Liver (tissue), 9 donors: ENCODE measurements around the gene VIPR2. TPM values are rescaled to one million over a fixed set of nuclear protein-coding genes. Genes with fewer than 3 reads are reported as not detected.

Experiments
- DNase-seq: peaks from one replicate; pipeline ENCODE4 v3.0.0-alpha.2; 2017; ENCODE audit warnings: low spot score
- H3K27ac ChIP-seq, 2 donors: one replicate each; pipeline ENCODE4 v1.7.0; 2013; ENCODE audit warnings: inconsistent platforms in 2 of 2, low read length in 2 of 2, control low read depth in 1 of 2, low read depth in 1 of 2, mild to moderate bottlenecking in 1 of 2
- H3K27me3 ChIP-seq, 4 donors: one replicate each; pipeline versions ENCODE4 v1.6.1 to v1.7.0; 2013; ENCODE audit warnings: low read length in 3 of 4, inconsistent platforms in 1 of 4, mild to moderate bottlenecking in 1 of 4, moderate library complexity in 1 of 4; ENCODE audit not compliant: control insufficient read depth in 4 of 4, insufficient read depth in 4 of 4
- H3K36me3 ChIP-seq, 4 donors: one replicate each; pipeline versions ENCODE4 v1.6.1 to v1.7.0; 2013; ENCODE audit warnings: low read length in 3 of 4, mild to moderate bottlenecking in 3 of 4, low read depth in 1 of 4, moderate library complexity in 1 of 4; ENCODE audit not compliant: control insufficient read depth in 4 of 4, insufficient read depth in 3 of 4
- H3K4me1 ChIP-seq, 4 donors: one replicate each; pipeline versions ENCODE4 v1.6.1 to v1.7.0; 2013; ENCODE audit warnings: low read length in 3 of 4, mild to moderate bottlenecking in 3 of 4, moderate library complexity in 1 of 4; ENCODE audit not compliant: control insufficient read depth in 4 of 4, insufficient read depth in 4 of 4
- H3K4me3 ChIP-seq, 3 donors: one replicate each; pipeline versions ENCODE4 v1.6.1 to v1.7.0; 2013; ENCODE audit warnings: low read length in 3 of 3, control low read depth in 1 of 3, low read depth in 1 of 3, mild to moderate bottlenecking in 1 of 3
- H3K9ac ChIP-seq, 2 donors: one replicate each; pipeline ENCODE4 v1.7.0; 2013; ENCODE audit warnings: low read length in 2 of 2, mild to moderate bottlenecking in 2 of 2, moderate library complexity in 2 of 2, control low read depth in 1 of 2, low read depth in 1 of 2
- H3K9me3 ChIP-seq, 4 donors: one replicate each; pipeline versions ENCODE4 v1.6.1 to v1.7.0; 2013; ENCODE audit warnings: low read length in 3 of 4; ENCODE audit not compliant: control insufficient read depth in 4 of 4
- ATF3 ChIP-seq: IDR thresholded peaks from 2 replicates; pipeline ENCODE4 v1.6.1; 2016; ENCODE audit warnings: antibody characterized with exemption
- EGR1 ChIP-seq, 2 donors: IDR thresholded peaks; 2 replicates each; pipeline ENCODE4 v1.6.1; 2016 to 2018; ENCODE audit warnings: antibody characterized with exemption in 2 of 2, low read depth in 2 of 2
- FOXA2 ChIP-seq: IDR thresholded peaks from 2 replicates; pipeline ENCODE4 v1.6.1; 2016; ENCODE audit warnings: antibody characterized with exemption
- GABPA ChIP-seq, 2 donors: IDR thresholded peaks in 1 of 2; conservative IDR thresholded peaks in 1 of 2; 2 replicates each; pipeline ENCODE4 v1.6.1; 2016; ENCODE audit warnings: antibody characterized with exemption in 2 of 2, mild to moderate bottlenecking in 1 of 2, moderate library complexity in 1 of 2
- HNF4A ChIP-seq, 2 donors: conservative IDR thresholded peaks; 2 replicates each; pipeline ENCODE4 v1.6.1; 2016; ENCODE audit warnings: antibody characterized with exemption in 2 of 2, mild to moderate bottlenecking in 2 of 2
- JUND ChIP-seq, 2 donors: IDR thresholded peaks; 2 replicates each; pipeline ENCODE4 v1.6.1; 2016; ENCODE audit warnings: antibody characterized with exemption in 2 of 2
- NR2F2 ChIP-seq: IDR thresholded peaks from 2 replicates; pipeline ENCODE4 v1.6.1; 2016; ENCODE audit warnings: antibody characterized with exemption
- RXRA ChIP-seq, 2 donors: IDR thresholded peaks; 2 replicates each; pipeline ENCODE4 v1.6.1; 2017 to 2018; ENCODE audit warnings: antibody characterized with exemption in 2 of 2, mild to moderate bottlenecking in 1 of 2
- YY1 ChIP-seq: IDR thresholded peaks from 2 replicates; pipeline ENCODE4 v1.6.1; 2016; ENCODE audit warnings: antibody characterized with exemption, mild to moderate bottlenecking
- ZBTB33 ChIP-seq: IDR thresholded peaks from 2 replicates; pipeline ENCODE4 v1.6.1; 2016; ENCODE audit warnings: antibody characterized with exemption
- WGBS: extraction: QIAGEN DNeasy Blood & Tissue Kit; methylation state at CpG from one replicate; pipeline ENCODE4 v1.1.7; 2013; 5-methylcytosine and 5-hydroxymethylcytosine counted together
- polyA plus RNA-seq, 2 donors: library from polyadenylated mRNA; stranded (reverse) in 1 of 2; unstranded in 1 of 2; fragments of 200-250 nt in 1 of 2; fragments of >200 nt in 1 of 2; fragmentation: Nextera tagmentation in 1 of 2; extraction: Ambion mirVana in 1 of 2; gene quantifications; one replicate each; pipeline versions ENCODE4 v1.2.1 to v1.2.3, GENCODE V29; 2013 to 2015
- total RNA-seq, 2 donors: library from RNA; depleted of rRNA; stranded (reverse); fragments of >200 nt; gene quantifications; one replicate each; pipeline ENCODE4 v1.2.3, GENCODE V29; 2014
- TF ChIP-seq, protein P1 (sequence below): IDR thresholded peaks from 2 replicates; pipeline ENCODE4 v1.6.1; 2016; ENCODE audit warnings: antibody characterized with exemption
- TF ChIP-seq, protein P2 (sequence below): IDR thresholded peaks from 2 replicates; pipeline ENCODE4 v1.6.1; 2016; ENCODE audit warnings: antibody characterized with exemption, mild to moderate bottlenecking
- donor health status: healthy.
- donor health status: healthy.
- donor health status: healthy.
- donor health status: healthy.
- donor health status: healthy.

Gene VIPR2
- total and polyA plus RNA-seq, 4 donors, result 0.05 to 0.17 (median 0.10) TPM; not detected in 1

DNA sequence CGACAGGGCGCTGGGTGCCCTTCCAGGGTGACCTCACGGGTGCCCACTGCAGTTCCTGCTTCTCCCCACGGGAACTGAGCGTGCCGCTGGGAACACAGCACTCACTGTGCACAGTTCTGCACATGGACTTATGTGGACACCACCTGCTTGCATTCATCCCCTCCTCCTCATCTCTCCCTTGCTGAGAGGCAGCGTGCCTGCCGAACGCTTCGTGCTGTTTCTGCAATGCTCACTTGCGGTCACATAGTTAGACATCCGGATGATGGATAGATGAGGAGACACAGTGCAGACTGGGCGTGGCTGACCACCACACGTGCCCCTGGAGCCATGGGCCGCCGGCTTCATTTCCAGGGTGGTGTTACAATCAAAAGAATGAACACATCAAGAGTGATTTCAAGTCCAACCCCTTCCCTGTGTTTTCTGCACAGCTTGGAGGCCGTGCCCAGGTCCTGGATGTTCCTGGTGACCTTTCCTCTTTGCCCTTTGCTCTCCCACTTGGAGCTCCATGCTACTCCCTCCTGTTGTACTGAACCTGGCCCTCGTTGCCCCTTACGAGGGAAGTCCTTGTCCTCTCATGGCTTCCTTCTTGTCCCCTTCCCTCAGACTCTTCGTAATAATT is 119.4 kb downstream of the VIPR2 start (continued):
- TF ChIP-seq RXRA (IDR thresholded peaks at IDR 0.05), result no peak

GRCh38 chr7:159024280-159024951 is 120.3 kb downstream of the VIPR2 start:
- no peak overlapping the region for H3K27ac ChIP-seq
- H3K4me1 ChIP-seq, result no peaks in the 10 kb centered on the region
- no peak overlapping the region for H3K4me3 ChIP-seq
- no peaks in the 10 kb centered on the region for H3K9me3 ChIP-seq
- no peaks in the 10 kb centered on the region for H3K27me3 ChIP-seq
- WGBS, result 97% methylated on average over 48 of the region's 48 CpGs
- no peaks in the 10 kb centered on the region for H3K36me3 ChIP-seq
- no peak overlapping the region for H3K9ac ChIP-seq
- no peak for DNase-seq
- no peak for TF ChIP-seq FOXA2
- TF ChIP-seq JUND (IDR thresholded peaks at IDR 0.05), result no peak
- TF ChIP-seq HNF4A (conservative IDR thresholded peaks at IDR 0.05), result no peak
- TF ChIP-seq, protein P1, sequence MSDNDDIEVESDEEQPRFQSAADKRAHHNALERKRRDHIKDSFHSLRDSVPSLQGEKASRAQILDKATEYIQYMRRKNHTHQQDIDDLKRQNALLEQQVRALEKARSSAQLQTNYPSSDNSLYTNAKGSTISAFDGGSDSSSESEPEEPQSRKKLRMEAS, result no peak
- no peak for TF ChIP-seq NR2F2
- no peak for TF ChIP-seq ZBTB33
- no peak for TF ChIP-seq EGR1 (IDR thresholded peaks at IDR 0.05; ENCODE audit: low read depth in 2 of 2)

DNA sequence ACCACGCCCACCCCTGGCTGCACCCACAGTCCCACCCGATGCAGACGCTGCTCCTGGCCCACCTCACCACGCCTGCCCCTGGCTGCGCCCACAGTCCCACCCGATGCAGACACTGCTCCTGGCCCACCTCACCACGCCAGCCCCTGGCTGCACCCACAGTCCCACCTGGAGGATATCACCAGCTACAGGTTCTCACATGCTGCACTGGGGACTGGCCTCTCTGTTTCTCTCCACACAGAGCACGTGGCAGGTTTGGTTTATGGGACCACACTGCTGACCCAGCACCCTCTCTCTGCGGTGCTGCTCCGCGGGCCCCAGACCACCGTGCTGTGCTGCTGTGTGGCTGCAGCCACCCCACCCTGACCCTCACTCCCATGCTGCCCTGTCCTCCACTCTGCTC is 120.9 kb downstream of the VIPR2 start:
- no peak for TF ChIP-seq GABPA (IDR thresholded peaks at IDR 0.05 in 1 of 2, conservative IDR thresholded peaks at IDR 0.05 in 1 of 2)
- no peak for TF ChIP-seq EGR1 (IDR thresholded peaks at IDR 0.05; ENCODE audit: low read depth in 2 of 2)
- TF ChIP-seq ZBTB33, result no peak
- TF ChIP-seq, protein P2, sequence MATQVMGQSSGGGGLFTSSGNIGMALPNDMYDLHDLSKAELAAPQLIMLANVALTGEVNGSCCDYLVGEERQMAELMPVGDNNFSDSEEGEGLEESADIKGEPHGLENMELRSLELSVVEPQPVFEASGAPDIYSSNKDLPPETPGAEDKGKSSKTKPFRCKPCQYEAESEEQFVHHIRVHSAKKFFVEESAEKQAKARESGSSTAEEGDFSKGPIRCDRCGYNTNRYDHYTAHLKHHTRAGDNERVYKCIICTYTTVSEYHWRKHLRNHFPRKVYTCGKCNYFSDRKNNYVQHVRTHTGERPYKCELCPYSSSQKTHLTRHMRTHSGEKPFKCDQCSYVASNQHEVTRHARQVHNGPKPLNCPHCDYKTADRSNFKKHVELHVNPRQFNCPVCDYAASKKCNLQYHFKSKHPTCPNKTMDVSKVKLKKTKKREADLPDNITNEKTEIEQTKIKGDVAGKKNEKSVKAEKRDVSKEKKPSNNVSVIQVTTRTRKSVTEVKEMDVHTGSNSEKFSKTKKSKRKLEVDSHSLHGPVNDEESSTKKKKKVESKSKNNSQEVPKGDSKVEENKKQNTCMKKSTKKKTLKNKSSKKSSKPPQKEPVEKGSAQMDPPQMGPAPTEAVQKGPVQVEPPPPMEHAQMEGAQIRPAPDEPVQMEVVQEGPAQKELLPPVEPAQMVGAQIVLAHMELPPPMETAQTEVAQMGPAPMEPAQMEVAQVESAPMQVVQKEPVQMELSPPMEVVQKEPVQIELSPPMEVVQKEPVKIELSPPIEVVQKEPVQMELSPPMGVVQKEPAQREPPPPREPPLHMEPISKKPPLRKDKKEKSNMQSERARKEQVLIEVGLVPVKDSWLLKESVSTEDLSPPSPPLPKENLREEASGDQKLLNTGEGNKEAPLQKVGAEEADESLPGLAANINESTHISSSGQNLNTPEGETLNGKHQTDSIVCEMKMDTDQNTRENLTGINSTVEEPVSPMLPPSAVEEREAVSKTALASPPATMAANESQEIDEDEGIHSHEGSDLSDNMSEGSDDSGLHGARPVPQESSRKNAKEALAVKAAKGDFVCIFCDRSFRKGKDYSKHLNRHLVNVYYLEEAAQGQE, result no peak
- TF ChIP-seq YY1, result no peak
- TF ChIP-seq JUND (IDR thresholded peaks at IDR 0.05), result no peak
- TF ChIP-seq NR2F2, result no peak
- TF ChIP-seq FOXA2, result no peak
- TF ChIP-seq, protein P1, result no peak
- no peak for TF ChIP-seq RXRA (IDR thresholded peaks at IDR 0.05)
- no peak for TF ChIP-seq ATF3
- Histone ChIP-seq H3K9me3 (no peaks in the 10 kb centered on the region), H3K27ac (no peak overlapping the region), H3K4me1 (no peaks in the 10 kb centered on the region), H3K36me3 (no peaks in the 10 kb centered on the region), H3K9ac (no peak overlapping the region), H3K27me3 (no peaks in the 10 kb centered on the region), H3K4me3 (no peak overlapping the region)
- 91% methylated on average over 12 of the region's 12 CpGs for WGBS
- no peak for DNase-seq
